Erythroblast (primary cell): ENCODE data around the gene CHTOP.
"Not testable (repeated sequence)": the region's sequence is repeated elsewhere in the genome, so short reads cannot be mapped to it uniquely, and the experiment has no call there.

Source experiments
- DNase-seq, 2 experiments: peaks; one replicate each; lab custom pipeline; 2025; lab: John Stamatoyannopoulos, UW
- GATA1 ChIP-seq: IDR thresholded peaks from 2 replicates; pipeline ENCODE4 v1.6.1; 2011; ENCODE audit warnings: low read depth, mild to moderate bottlenecking, control low read depth, low read length, moderate library complexity
- POLR2A ChIP-seq: IDR thresholded peaks from 2 replicates; pipeline ENCODE4 v1.6.1; 2011; ENCODE audit warnings: mild to moderate bottlenecking, low read length

Gene CHTOP

DNA sequence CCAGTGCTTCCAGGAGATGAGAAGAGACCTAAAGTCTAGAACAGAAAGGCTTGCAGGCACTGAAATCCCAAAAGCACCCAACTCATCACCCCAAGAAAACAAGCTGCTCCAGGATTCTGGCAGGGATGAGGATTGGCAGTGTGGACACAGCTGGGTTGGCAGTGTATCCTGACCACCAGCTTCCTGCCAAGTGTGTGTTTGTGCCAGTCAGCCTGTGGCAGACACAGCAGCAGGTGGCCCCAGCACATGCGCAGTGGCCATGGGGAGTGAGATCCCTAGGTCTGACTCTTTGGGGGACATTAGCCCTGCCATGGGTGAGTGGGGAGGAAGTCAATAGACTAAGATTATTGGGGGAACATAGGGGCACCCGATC, 16.0 kb downstream of the CHTOP start:
- TF ChIP-seq POLR2A (no peak), GATA1 (no peak)
- no peak for DNase-seq

GRCh38 chr1:153651771-153652170, 17.9 kb downstream of the CHTOP start:
- TF ChIP-seq GATA1 (no peak), POLR2A (no peak)
- DNase-seq: no peak

- TF ChIP-seq GATA1 (no peak), POLR2A (no peak)
- DNase-seq: no peak
Observed at GRCh38 chr1:153652805-153653500, 19.1 kb downstream of the CHTOP start.

- no peak for DNase-seq
- TF ChIP-seq POLR2A (no peak), GATA1 (no peak)
Observed at GRCh38 chr1:153655333-153655732, 21.5 kb downstream of the CHTOP start.

DNA sequence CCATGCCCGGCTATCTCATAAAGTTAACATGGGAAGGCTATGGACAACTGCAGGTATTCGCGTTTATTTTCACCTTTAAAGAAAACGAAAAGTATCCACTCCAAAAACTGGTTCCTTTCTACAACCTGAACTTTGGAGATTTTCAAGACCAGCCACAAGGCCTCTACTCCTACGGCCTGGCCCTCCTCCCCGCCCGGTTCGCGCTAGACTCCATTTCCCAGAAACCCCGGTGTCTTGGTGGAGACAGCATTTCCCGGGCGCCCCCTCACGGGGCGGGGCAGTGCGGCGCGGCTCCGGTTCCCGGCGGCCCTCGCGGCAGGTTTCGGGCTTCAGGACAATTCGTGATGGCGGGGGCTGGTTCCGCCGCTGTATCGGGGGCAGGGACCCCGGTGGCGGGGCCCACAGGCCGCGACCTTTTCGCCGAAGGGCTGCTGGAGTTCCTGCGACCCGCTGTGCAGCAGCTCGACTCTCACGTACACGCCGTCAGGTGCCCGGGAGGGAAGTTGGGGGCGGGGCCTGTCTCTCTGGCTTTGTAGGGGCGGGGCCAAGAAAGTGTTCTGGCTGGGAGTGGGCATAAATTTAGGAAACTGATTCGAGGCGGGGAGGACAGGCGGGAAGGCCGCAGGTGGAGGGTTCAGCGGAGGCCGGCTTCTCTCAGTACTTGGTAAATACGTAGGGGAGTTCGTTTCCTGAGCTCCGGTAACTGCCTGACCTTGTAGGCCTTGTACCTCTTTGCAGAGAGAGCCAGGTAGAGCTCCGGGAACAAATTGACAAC, 24.7 kb downstream of the CHTOP start, which contains the start of gene SNAPIN:
TSS of gene SNAPIN (plus strand) at position 304 of the 775 bp plus-strand sequence. CDS start at position 345, 41 bp downstream.
- peak; percentile 91 to 93 for DNase-seq
- TF ChIP-seq GATA1: no peak
- peak; percentile 69 for TF ChIP-seq POLR2A

DNA sequence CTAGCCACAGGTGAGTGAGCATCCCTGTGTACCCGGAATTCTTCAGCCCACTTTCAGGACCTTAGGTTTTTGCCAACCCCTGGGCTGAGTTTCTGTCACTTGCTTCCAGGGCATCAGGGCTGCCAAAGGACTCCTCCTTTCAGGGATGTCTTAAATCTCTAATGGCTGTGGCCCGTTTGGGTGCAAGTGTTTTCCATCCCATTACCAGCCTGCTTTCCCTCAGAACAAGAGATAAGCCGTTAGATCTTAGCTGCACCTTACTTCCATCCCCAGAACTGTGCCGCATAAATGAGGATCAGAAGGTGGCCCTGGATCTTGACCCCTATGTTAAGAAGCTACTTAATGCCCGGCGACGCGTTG, 25.3 kb downstream of the CHTOP start:
- no peak for DNase-seq
- TF ChIP-seq POLR2A: no peak
- TF ChIP-seq GATA1: no peak

DNA sequence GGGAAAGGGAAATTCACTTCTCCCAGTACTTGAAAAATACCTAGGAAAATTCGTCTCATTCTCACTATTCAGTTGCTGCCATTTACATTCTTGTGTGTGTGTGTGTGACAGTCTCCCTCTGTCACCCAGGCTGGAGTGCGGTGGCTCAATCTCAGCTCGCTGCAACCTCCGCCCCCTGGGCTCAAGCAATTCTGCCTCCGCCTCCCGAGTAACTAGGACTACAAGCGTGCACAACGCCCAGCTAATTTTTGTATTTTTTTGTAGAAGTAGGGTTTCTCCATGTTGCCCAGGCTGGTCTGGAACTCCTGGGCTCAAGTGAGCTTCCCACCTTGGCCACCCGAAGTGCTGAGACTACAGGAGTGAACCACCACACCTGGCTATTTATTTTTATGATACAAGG, 25.8 kb downstream of the CHTOP start:
- TF ChIP-seq GATA1: no peak
- TF ChIP-seq POLR2A: no peak
- no peak for DNase-seq

DNA sequence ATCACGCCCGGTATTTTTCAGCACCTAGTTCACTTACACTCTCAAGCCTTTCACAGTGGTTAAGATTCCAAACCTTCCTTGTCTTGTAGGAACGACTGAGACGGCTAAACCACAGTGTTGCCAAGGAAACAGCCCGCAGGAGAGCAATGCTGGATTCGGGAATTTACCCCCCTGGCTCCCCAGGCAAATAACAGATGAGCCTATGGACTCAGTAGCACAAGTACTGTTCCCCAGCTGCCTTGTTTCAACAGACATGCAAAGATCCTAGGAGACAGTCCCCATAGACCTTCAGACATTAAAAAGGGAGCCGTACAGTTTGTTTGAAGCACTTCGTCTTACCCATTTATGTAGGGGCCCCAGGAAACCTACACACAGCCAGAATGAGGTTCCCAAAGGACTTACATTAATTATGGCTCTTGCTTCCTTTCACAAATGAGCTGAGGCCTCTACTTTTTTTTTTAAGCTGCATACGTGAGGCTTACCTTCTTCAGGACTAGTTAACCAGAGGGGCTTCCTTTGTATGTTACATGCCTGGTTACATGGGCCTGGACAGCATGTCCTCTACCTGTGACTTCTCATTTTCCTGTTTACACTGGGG, 27.3 kb downstream of the CHTOP start:
- no peak for DNase-seq
- TF ChIP-seq GATA1 (no peak), POLR2A (no peak)

GRCh38 chr1:153662269-153662668, 28.4 kb downstream of the CHTOP start:
- no peak for DNase-seq
- no peak for TF ChIP-seq POLR2A

- no peak for DNase-seq
Observed at GRCh38 chr1:153663211-153663610, 29.3 kb downstream of the CHTOP start.

DNA sequence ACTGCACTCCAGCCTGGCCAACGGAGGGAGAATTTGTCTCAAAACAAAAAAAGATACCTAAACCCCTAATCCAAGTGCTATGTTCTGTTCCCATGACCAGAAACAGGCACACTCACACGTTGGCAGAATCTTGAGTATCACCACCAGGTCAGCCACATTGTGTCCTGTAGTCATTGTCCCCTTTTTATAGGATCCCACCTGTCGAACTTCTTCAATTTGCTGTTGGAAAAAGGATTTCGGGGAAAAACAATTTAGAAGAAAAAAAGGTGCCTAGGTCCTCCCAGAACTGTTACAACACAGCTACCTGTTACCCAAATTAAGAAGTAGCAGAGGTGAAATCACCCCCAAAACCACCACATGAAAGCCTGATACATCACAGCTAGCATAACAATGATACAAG, 33.6 kb downstream of the CHTOP start:
- TF ChIP-seq POLR2A (no peak), GATA1 (no peak)
- no peak for DNase-seq

More at GRCh38 chr1:153663211-153663610, 29.3 kb downstream of the CHTOP start:
- no peak for TF ChIP-seq GATA1
- TF ChIP-seq POLR2A: no peak

- not testable (repeated sequence) for DNase-seq
Observed at GRCh38 chr1:153668672-153669071, 34.8 kb downstream of the CHTOP start.

DNA sequence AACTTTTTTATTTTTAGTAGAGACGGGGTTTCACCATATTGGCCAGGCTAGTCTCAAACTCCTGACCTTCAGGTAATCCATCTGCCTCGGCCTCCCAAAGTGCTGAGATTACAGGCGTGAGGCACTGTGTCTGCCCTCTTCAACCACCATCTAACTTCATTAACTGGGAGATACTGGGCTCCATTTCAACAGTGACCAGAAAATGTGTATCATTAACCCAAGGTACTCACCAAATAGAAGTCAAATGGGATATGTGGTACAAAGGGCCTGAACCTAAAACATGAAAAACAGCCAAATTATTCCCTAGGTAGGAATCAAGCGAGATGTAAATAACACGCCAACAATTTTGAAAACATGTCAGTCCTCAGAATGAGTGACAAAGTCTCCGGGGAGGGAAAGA, 35.7 kb downstream of the CHTOP start:
- no peak for DNase-seq
- TF ChIP-seq POLR2A: no peak
- no peak for TF ChIP-seq GATA1

DNA sequence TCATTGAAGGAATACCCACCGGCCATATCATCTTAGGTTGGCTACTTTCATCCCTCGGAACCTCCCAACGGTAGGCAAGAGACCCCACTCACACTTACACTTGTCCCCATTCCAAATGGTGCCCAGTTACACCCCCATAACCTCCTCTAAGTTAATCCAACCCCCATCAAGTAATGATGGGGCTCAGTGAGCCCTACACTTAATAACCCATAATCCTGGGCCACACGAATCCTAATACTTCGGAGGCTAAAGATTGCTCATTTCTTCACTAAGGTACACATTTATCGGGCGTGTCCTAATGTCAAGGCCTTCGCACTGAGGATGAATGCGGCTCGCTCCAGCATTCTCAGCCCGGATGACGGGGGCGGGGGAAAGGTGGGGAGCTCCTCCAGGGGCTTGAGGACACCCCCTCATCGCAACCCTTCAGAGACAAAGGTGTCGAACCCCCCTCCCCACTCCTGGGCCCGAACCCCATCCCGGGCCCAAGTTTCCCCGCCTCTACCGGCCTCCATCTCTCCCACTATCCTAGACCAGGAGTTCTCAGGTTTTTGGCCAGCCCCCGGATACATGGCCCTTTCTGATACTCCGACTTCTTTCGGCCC, 36.5 kb downstream of the CHTOP start:
- TF ChIP-seq POLR2A: no peak
- no peak for TF ChIP-seq GATA1
- peak; percentile 54 to 65 for DNase-seq
